Small intestine (tissue), 7 donors: ENCODE measurements around the gene MPHOSPH8. TPM values are rescaled to one million over a fixed set of nuclear protein-coding genes. Genes with fewer than 3 reads are reported as not detected.
"Not testable (repeated sequence)": the region's sequence is repeated elsewhere in the genome, so short reads cannot be mapped to it uniquely, and the experiment has no call there.

ENCODE experiments used
- DNase-seq, 2 donors: peaks; one replicate each; pipeline versions ENCODE4 v3.0.0 to v3.0.0-alpha.2; 2013
- FAIRE-seq: peaks from 2 replicates; lab custom pipeline; 2012; peaks lifted over from hg19 to GRCh38; lab: Jason Lieb, UNC
- H3K27ac ChIP-seq, 3 donors: one replicate each; pipeline ENCODE4 v1.5.1; 2013; ENCODE audit warnings: low read length in 2 of 3, mild to moderate bottlenecking in 2 of 3, control low read depth in 1 of 3, inconsistent platforms in 1 of 3, low read depth in 1 of 3, moderate library complexity in 1 of 3
- H3K27me3 ChIP-seq, 3 donors: one replicate each; pipeline ENCODE4 v1.6.1; 2013; ENCODE audit warnings: low read length in 3 of 3, inconsistent platforms in 1 of 3; ENCODE audit not compliant: control insufficient read depth in 3 of 3, insufficient read depth in 3 of 3
- H3K36me3 ChIP-seq, 3 donors: one replicate each; pipeline ENCODE4 v1.6.1; 2013; ENCODE audit warnings: low read length in 3 of 3, inconsistent platforms in 1 of 3, low read depth in 1 of 3, mild to moderate bottlenecking in 1 of 3, moderate library complexity in 1 of 3; ENCODE audit not compliant: control insufficient read depth in 3 of 3, insufficient read depth in 2 of 3
- H3K4me1 ChIP-seq, 3 donors: one replicate each; pipeline ENCODE4 v1.6.1; 2013; ENCODE audit warnings: low read length in 2 of 3, inconsistent platforms in 1 of 3, low read depth in 1 of 3, mild to moderate bottlenecking in 1 of 3, moderate library complexity in 1 of 3; ENCODE audit not compliant: control insufficient read depth in 3 of 3, insufficient read depth in 2 of 3
- H3K4me3 ChIP-seq, 3 donors: one replicate each; pipeline ENCODE4 v1.5.1; 2013; ENCODE audit warnings: low read length in 3 of 3, control low read depth in 1 of 3, inconsistent platforms in 1 of 3, low read depth in 1 of 3, mild to moderate bottlenecking in 1 of 3, moderate library complexity in 1 of 3
- H3K9me3 ChIP-seq, 2 donors: one replicate each; pipeline ENCODE4 v1.6.1; 2013; ENCODE audit warnings: low read depth in 1 of 2, low read length in 1 of 2; ENCODE audit not compliant: control insufficient read depth in 2 of 2, insufficient read depth in 1 of 2
- WGBS, 3 donors: extraction: QIAGEN DNeasy Blood & Tissue Kit; methylation state at CpG; one replicate each; pipeline ENCODE4 v1.1.7; 2013; 5-methylcytosine and 5-hydroxymethylcytosine counted together
- polyA plus RNA-seq, 4 donors: library from polyadenylated mRNA; stranded (reverse) in 3 of 4; unstranded in 1 of 4; fragments of 200-250 nt in 3 of 4; fragments of 120-200 nt in 1 of 4; gene quantifications; one replicate each; pipeline versions ENCODE4 v1.2.1 to v1.2.3, GENCODE V29; 2013
- donor health status: healthy with polysubstance abuse.
- donor health status: control.
- donor health status: control.
- donor health status: Bipolar disorder and iron deficiency.
- donor health status: healthy.

The MPHOSPH8 gene
- polyA plus RNA-seq, 4 donors: 21.2 to 54.7 (median 28.1) TPM

GRCh38 chr13:19701619-19702018, 68.2 kb downstream of the MPHOSPH8 start:
- not testable (repeated sequence) for DNase-seq, H3K9me3 ChIP-seq
- FAIRE-seq: peak; percentile 90

DNA sequence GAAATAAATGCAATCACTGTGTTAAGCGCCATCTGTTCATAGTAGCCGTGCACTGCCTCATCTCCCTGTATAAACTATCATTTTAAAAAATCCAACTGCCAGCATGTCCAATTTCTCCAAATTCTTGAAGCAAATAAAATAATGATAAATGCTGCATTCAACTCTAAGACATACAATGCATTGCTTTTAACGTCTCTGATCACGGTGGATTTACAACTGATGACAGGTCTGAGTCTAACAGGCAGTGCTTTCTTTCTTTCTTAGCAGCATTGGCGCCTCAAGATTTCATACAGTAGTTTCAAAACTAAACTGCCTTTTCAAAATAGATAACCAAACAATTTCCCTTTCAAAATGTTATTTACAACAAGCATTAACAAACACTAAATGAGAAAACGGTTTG, 70.8 kb downstream of the MPHOSPH8 start:
- H3K27ac ChIP-seq, H3K36me3 ChIP-seq, DNase-seq, H3K4me3 ChIP-seq, H3K4me1 ChIP-seq, H3K27me3 ChIP-seq, H3K9me3 ChIP-seq: not testable (repeated sequence)
- FAIRE-seq: peak; percentile 49
- 83 to 89% (median 86%) methylated on average over 6 of the region's 6 CpGs for WGBS, 3 donors

More at GRCh38 chr13:19701619-19702018, 68.2 kb downstream of the MPHOSPH8 start:
- not testable (repeated sequence) for H3K4me3 ChIP-seq, H3K27me3 ChIP-seq, H3K4me1 ChIP-seq, H3K27ac ChIP-seq, H3K36me3 ChIP-seq

DNA sequence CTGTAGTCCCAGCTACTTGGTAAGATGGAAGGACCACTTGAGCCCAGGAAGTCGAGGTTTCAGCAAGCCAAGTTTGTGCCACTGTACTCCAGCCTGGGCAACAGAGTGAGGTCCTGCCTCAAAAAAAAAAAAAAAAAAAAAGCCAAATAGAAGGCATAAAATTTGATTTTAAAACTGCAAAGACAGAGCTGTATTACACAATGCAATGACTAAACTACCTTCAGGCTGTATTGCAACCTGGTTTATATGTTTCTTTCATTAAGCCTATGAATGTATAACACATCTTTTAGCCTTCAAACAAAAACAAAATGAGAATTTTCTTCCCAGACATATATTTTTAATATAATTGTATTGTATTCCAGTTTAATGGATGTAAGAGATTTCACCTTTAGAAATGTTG, 75.6 kb downstream of the MPHOSPH8 start:
- not testable (repeated sequence) for H3K4me1 ChIP-seq, H3K27me3 ChIP-seq, DNase-seq, H3K9me3 ChIP-seq, H3K27ac ChIP-seq, H3K36me3 ChIP-seq, H3K4me3 ChIP-seq, FAIRE-seq
- 90 to 97% (median 91%) methylated on average over 1 of the region's 1 CpG for WGBS, 3 donors

DNA sequence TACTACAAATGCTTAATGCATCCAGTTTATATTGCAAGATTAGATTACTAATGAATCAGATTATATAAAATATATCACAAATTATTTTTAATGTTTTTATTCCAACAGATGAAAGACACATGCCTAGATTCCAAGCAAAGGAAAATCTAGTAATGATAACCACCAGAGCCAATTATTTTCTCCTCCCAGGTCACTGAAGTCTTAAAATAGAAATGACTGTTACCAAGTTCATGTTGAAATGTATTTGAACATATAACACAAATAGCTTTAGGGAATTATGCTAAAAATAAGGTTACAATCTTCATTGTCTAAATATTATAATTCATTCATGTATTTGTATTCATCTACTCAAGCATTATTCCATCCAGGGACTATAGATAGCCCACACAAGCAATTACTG, 76.3 kb downstream of the MPHOSPH8 start:
- not testable (repeated sequence) for H3K4me1 ChIP-seq, DNase-seq, H3K4me3 ChIP-seq, H3K9me3 ChIP-seq, H3K36me3 ChIP-seq, H3K27me3 ChIP-seq, H3K27ac ChIP-seq
- FAIRE-seq: peak; percentile 89

DNA sequence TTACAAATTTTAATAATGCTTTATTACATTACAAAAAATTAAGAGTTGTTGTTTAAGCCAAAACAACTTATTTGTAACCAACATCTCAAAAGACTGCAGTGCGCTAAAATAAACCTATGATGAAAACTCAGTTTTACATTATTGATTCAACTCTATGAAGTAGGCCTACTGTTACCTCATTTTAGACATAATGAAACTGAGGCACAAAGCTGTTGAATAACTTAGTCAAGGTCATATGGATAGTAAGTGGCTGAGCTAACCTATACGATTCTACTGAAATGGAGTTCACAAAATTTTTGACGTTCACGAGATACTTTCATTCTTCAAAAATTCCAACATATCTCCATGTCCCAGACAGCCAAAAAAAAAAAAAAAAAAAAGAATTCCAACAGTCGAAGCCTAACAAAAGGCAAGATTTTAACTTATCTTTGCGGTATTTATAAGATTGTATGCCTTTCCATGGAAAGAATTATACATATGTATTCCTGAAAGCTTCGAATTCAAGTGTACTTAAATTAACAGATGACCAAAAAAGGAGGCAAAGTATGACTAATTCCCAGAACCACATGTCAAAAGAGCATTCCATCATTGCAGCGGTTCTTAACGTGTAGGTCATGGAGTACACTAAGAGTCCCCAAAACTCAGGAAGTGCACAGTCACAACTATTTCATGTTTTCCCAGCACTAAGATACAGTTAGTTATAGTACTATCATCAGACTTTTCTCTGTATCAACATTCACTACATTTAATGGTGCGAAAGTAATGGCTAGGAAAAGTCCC, 79.9 kb downstream of the MPHOSPH8 start:
- 70 to 81% (median 72%) methylated on average over 10 of the region's 10 CpGs for WGBS, 3 donors
- FAIRE-seq: no peak
- no peaks in the 10 kb centered on the region for H3K9me3 ChIP-seq
- no peaks in the 10 kb centered on the region for H3K4me1 ChIP-seq
- no peak for DNase-seq
- peaks cover 0 to 6% (median 1%) of the 10 kb centered on the region in 3 donors for H3K36me3 ChIP-seq
- no peaks in the 10 kb centered on the region for H3K27me3 ChIP-seq
- H3K4me3 ChIP-seq: no peak overlapping the region
- H3K27ac ChIP-seq: no peak overlapping the region

DNA sequence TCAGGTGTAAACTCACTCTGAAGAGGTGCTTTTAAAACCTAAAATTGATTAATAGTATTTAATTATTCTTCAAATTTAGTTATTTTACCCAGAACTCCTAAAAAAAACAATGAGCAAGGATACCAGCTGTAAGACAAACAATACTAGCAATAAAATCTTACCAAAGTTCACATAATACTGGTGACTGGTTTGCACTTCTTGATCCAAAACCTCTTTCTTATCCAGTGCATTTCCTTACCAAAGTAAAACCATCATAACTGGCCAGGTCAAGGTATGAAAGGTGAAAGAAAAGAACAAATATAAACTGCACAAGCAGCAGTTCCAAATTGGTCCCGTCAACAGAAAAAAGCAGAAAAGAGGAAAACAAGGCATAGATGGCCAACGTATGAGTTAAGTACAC, 86.6 kb downstream of the MPHOSPH8 start:
- WGBS, 3 donors: 21 to 73% (median 38%) methylated on average over 2 of the region's 2 CpGs
- Histone ChIP-seq H3K4me1 (no peaks in the 10 kb centered on the region), H3K4me3 (no peak overlapping the region), H3K9me3 (no peaks in the 10 kb centered on the region), H3K27me3 (no peaks in the 10 kb centered on the region), H3K36me3 (peaks cover 0 to 11% (median 1%) of the 10 kb centered on the region in 3 donors), H3K27ac (no peak overlapping the region)
- DNase-seq (peak; percentile 26 to 41), FAIRE-seq (peak; percentile 79)

Other genes starting within 250 kb of the MPHOSPH8 start
- under 1 TPM in 2 of 4 donors, not detected in 2; 0.03 to 0.18 TPM for gene TPTE2, start 72.1 kb upstream of the MPHOSPH8 start, polyA plus RNA-seq
- gene PSPC1, start 149.3 kb downstream of the MPHOSPH8 start, polyA plus RNA-seq: 10 to 100 TPM; 18.8 to 43.4 (median 30.8) TPM
- gene ZMYM5, start 230.0 kb downstream of the MPHOSPH8 start, polyA plus RNA-seq: 10 to 100 TPM in 1 of 4 donors, 1 to 10 TPM in 3; 4.5 to 19.7 (median 7.3) TPM